Endothelial cell of umbilical vein (primary cell): ENCODE data around the gene GGNBP2. TPM values are rescaled to one million over a fixed set of nuclear protein-coding genes. Genes with fewer than 3 reads are reported as not detected.

Experiments
- BruUV-seq: library from RNA; stranded (reverse); fragments of 400-500 nt; replicated peaks from 2 replicates; lab custom pipeline; 2021; lab: Mats Ljungman, UMichigan
- CTCF ChIA-PET: fragments of 300-600, 350-600 bp; sonication (Branson Sonifier 250); formaldehyde crosslinking; loops from one replicate; lab custom pipeline; 2021; ENCODE audit warnings: antibody characterized with exemption, inconsistent platforms; lab: Charles Lee
- POLR2A ChIA-PET: fragments of 300-600, 350-600 bp; sonication (Branson Sonifier 250); formaldehyde crosslinking; loops from one replicate; lab custom pipeline; 2021; ENCODE audit warnings: antibody characterized with exemption, inconsistent platforms; lab: Charles Lee
- DNase-seq: peaks from one replicate; pipeline ENCODE4 v3.0.0-alpha.2; 2011; ENCODE audit warnings: low read depth, low spot score
- FAIRE-seq: peaks from 2 replicates; lab custom pipeline; 2011; peaks lifted over from hg19 to GRCh38; lab: Jason Lieb, UNC
- H2AFZ ChIP-seq: 2 replicates; pipeline ENCODE4 v1.6.0; 2012; ENCODE audit warnings: low read depth, low read length, control low read depth, inconsistent platforms
- H3K27ac ChIP-seq: 2 replicates; pipeline ENCODE4 v1.5.1; 2011; ENCODE audit warnings: low read depth, mild to moderate bottlenecking, control low read depth, low read length, moderate library complexity; ENCODE audit not compliant: insufficient read depth
- H3K27me3 ChIP-seq, 2 experiments: 2 replicates each; pipeline versions ENCODE4 v1.6.0 to v1.6.1; 2011; ENCODE audit warnings: low read length in 2 of 2, mixed read lengths in 1 of 2; ENCODE audit not compliant: control insufficient read depth in 2 of 2, insufficient read depth in 2 of 2
- H3K36me3 ChIP-seq, 2 experiments: 2 replicates in 1 of 2; 3 replicates in 1 of 2; pipeline ENCODE4 v1.5.1; 2011; ENCODE audit warnings: low read length in 2 of 2, mild to moderate bottlenecking in 1 of 2, moderate library complexity in 1 of 2; ENCODE audit not compliant: control insufficient read depth in 2 of 2, insufficient read depth in 2 of 2; ENCODE audit errors: extremely low read depth in 1 of 2
- H3K4me1 ChIP-seq: 3 replicates; pipeline ENCODE4 v1.5.1; 2011; ENCODE audit warnings: mild to moderate bottlenecking, low read length; ENCODE audit not compliant: control insufficient read depth, insufficient read depth; ENCODE audit errors: extremely low read depth
- H3K4me2 ChIP-seq: 2 replicates; pipeline ENCODE4 v1.6.1; 2011; ENCODE audit warnings: low read length, control low read depth, mixed read lengths; ENCODE audit not compliant: insufficient read depth
- H3K4me3 ChIP-seq, 3 experiments: fragments of 200-600 bp in 1 of 3; sonication (generic), shearing (Covaris generic) in 1 of 3; replicated peaks in 1 of 3; 2 replicates each; pipeline ENCODE4 v1.5.1; 2011 to 2016; ENCODE audit warnings: control low read depth in 3 of 3, low read length in 3 of 3, mild to moderate bottlenecking in 2 of 3, inconsistent platforms in 1 of 3, low read depth in 1 of 3, moderate library complexity in 1 of 3; ENCODE audit not compliant: insufficient read depth in 1 of 3
- H3K79me2 ChIP-seq: 2 replicates; pipeline ENCODE4 v1.6.0; 2012; ENCODE audit warnings: low read length, inconsistent platforms; ENCODE audit not compliant: control insufficient read depth, insufficient read depth
- H3K9ac ChIP-seq: replicated peaks from 2 replicates; pipeline ENCODE3; 2011; ENCODE audit warnings: low read length, control low read depth; ENCODE audit not compliant: insufficient read depth; ENCODE audit errors: extremely low read depth
- H3K9me1 ChIP-seq: replicated peaks from 3 replicates; pipeline ENCODE4 v1.6.0; 2011; ENCODE audit warnings: mild to moderate bottlenecking, low read length; ENCODE audit not compliant: control insufficient read depth, insufficient read depth; ENCODE audit errors: extremely low read depth
- H3K9me3 ChIP-seq: replicated peaks from 2 replicates; pipeline ENCODE4 v1.5.1; 2012; ENCODE audit warnings: low read length, inconsistent platforms; ENCODE audit not compliant: control insufficient read depth, insufficient read depth
- H4K20me1 ChIP-seq: replicated peaks from 2 replicates; pipeline ENCODE3; 2011; ENCODE audit warnings: mild to moderate bottlenecking, low read length; ENCODE audit not compliant: control insufficient read depth, insufficient read depth; ENCODE audit errors: extremely low read depth
- CTCF ChIP-seq, 2 donors: IDR thresholded peaks; 1 replicate in 1 of 2; 2 replicates in 1 of 2; pipeline ENCODE4 v1.5.1; 2011; ENCODE audit warnings: low read length in 2 of 2, mild to moderate bottlenecking in 2 of 2, moderate library complexity in 2 of 2, control low read depth in 1 of 2, inconsistent platforms in 1 of 2, low read depth in 1 of 2; ENCODE audit not compliant: insufficient read depth in 1 of 2; ENCODE audit errors: extremely low read depth in 1 of 2
- EZH2 ChIP-seq: IDR thresholded peaks from 2 replicates; pipeline ENCODE4 v1.6.1; 2012; ENCODE audit warnings: borderline replicate concordance, low read depth, mild to moderate bottlenecking, moderate library complexity, low read length, inconsistent platforms; ENCODE audit not compliant: severe bottlenecking
- FOS ChIP-seq: IDR thresholded peaks from 2 replicates; pipeline ENCODE4 v1.6.1; 2011; ENCODE audit warnings: mild to moderate bottlenecking, low read length, moderate library complexity, borderline replicate concordance; ENCODE audit not compliant: insufficient read depth
- GATA2 ChIP-seq: IDR thresholded peaks from 2 replicates; pipeline ENCODE4 v1.7.0; 2011; ENCODE audit warnings: low read depth, mild to moderate bottlenecking, moderate library complexity, mixed read lengths, low read length; ENCODE audit not compliant: insufficient read length, insufficient read depth
- JUN ChIP-seq: IDR thresholded peaks from 2 replicates; pipeline ENCODE4 v1.6.1; 2011; ENCODE audit warnings: borderline replicate concordance, low read depth; ENCODE audit not compliant: insufficient read length, insufficient read depth
- MAX ChIP-seq: IDR thresholded peaks from 2 replicates; pipeline ENCODE4 v1.6.1; 2011; ENCODE audit not compliant: insufficient read depth, insufficient read length
- MYC ChIP-seq: IDR thresholded peaks from one replicate; pipeline ENCODE4 v1.6.1; 2011; ENCODE audit warnings: mild to moderate bottlenecking, low read depth, low read length
- POLR2A ChIP-seq: IDR thresholded peaks from 2 replicates; pipeline ENCODE4 v1.6.1; 2012; ENCODE audit warnings: low read depth, mild to moderate bottlenecking, control low read depth, low read length
- POLR2AphosphoS5 ChIP-seq: IDR thresholded peaks from 2 replicates; pipeline ENCODE4 v1.6.1; 2012; ENCODE audit warnings: low read depth, mild to moderate bottlenecking, control low read depth, low read length, moderate library complexity; ENCODE audit not compliant: insufficient read depth
- dilution Hi-C: fragments of 300-500 bp; cut with MboI; formaldehyde crosslinking; loops from one replicate; pipeline ENCODE4 v1.15.0; 2019; ENCODE audit warnings: low sequenced_read_pairs; ENCODE audit not compliant: extremely low pct_ligation_motif_present
- intact Hi-C: fragments of 100-400 bp; cut with micrococcal nuclease; formaldehyde crosslinking; loops from one replicate; pipeline ENCODE4 v1.10.0; 2022
- polyA plus RNA-seq, 4 experiments: library from polyadenylated mRNA; depleted of rRNA in 3 of 4; stranded (reverse) in 3 of 4; unstranded in 1 of 4; fragments of >200 nt; gene quantifications; 2 replicates each; pipeline versions ENCODE4 v1.2.1 to v1.2.3, GENCODE V29; 2011 to 2012; ENCODE audit warnings: missing spikeins in 1 of 4
- total RNA-seq: library from RNA; stranded (reverse); gene quantifications from 2 replicates; pipeline ENCODE4 v1.2.3, GENCODE V29; 2021

GGNBP2 gene
- total and polyA plus RNA-seq, 2 donors (not counting 3 experiments of a cell fraction or from before 2014, with no cell fraction given): 52.6 to 77.6 TPM

GRCh38 chr17:36598951-36599401 lies 54.3 kb downstream of the GGNBP2 start:
- FAIRE-seq (no peak), DNase-seq (no peak)
- H3K9ac ChIP-seq: no peak overlapping the region
- no peak overlapping the region for H3K4me3 ChIP-seq
- dilution Hi-C loops (no loop called here), intact Hi-C loops (no loop called here)
- H3K9me3 ChIP-seq: no peaks in the 10 kb centered on the region
- BruUV-seq: no TSS peak
- no peak overlapping the region for H3K27ac ChIP-seq
- no peaks in the 10 kb centered on the region for H3K27me3 ChIP-seq
- POLR2A ChIA-PET: no interaction called here
- no peak overlapping the region for H3K4me2 ChIP-seq
- H2AFZ ChIP-seq: no peak overlapping the region
- H3K79me2 ChIP-seq: peaks cover 16% of the 10 kb centered on the region
- H4K20me1 ChIP-seq: no peaks in the 10 kb centered on the region
- H3K4me1 ChIP-seq: peaks cover 16% of the 10 kb centered on the region
- H3K36me3 ChIP-seq: no peaks in the 10 kb centered on the region
- CTCF ChIA-PET: interaction anchor here (1.1 kb wide), 1 partner anchor 774 kb away, joined by 4 read pairs; no protein-coding TSS in a partner anchor
- TF ChIP-seq MYC (no peak), FOS (no peak), POLR2A (no peak), GATA2 (no peak), CTCF (IDR thresholded peaks at IDR 0.05; ENCODE audit: extremely low read depth in 1 of 2, insufficient read depth in 1 of 2, low read depth in 1 of 2, low read length in 2 of 2) (no peak), JUN (no peak), EZH2 (no peak), POLR2AphosphoS5 (no peak), MAX (no peak)
- H3K9me1 ChIP-seq: no peaks in the 10 kb centered on the region
